Stimulated activated naive B cell treated with anti-CD40 and anti-IgM and Interleukin-4, amounts not matched to agents 10 μg/mL and 1 μg/mL and 100 μg/mL, for 72 hours (primary cell): Measurements from ENCODE around the gene ARHGEF19.
"Not testable (repeated sequence)": the region's sequence is repeated elsewhere in the genome, so short reads cannot be mapped to it uniquely, and the experiment has no call there.

Source experiments
- ATAC-seq, 2 donors: fragments of 150-1000 bp; cut with Tn5 transposase; replicated peaks; 2 replicates each; pipeline ENCODE4 v1.10.0; 2021; ENCODE audit warnings: moderate library complexity in 1 of 2
- DNase-seq: peaks from one replicate; pipeline ENCODE4 v3.0.0; 2021
- H3K27ac Mint-ChIP-seq: one replicate; pipeline ENCODE4 v1.8.0; 2022; ENCODE audit warnings: mild to moderate bottlenecking, mixed read lengths
- H3K27me3 Mint-ChIP-seq, 2 donors: one replicate each; pipeline ENCODE4 v1.8.0; 2022; ENCODE audit warnings: mixed read lengths in 2 of 2
- H3K36me3 Mint-ChIP-seq, 2 donors: one replicate each; pipeline ENCODE4 v1.8.0; 2022; ENCODE audit warnings: mixed read lengths in 2 of 2, mild to moderate bottlenecking in 1 of 2
- H3K4me1 Mint-ChIP-seq, 2 donors: one replicate each; pipeline ENCODE4 v1.8.0; 2022; ENCODE audit warnings: mixed read lengths in 2 of 2, mild to moderate bottlenecking in 1 of 2
- H3K4me3 Mint-ChIP-seq, 2 donors: one replicate each; pipeline ENCODE4 v1.8.0; 2022; ENCODE audit warnings: mild to moderate bottlenecking in 2 of 2, mixed read lengths in 2 of 2, moderate library complexity in 1 of 2
- H3K9me3 Mint-ChIP-seq, 2 donors: one replicate each; pipeline ENCODE4 v1.8.0; 2022; ENCODE audit warnings: mixed read lengths in 2 of 2, mild to moderate bottlenecking in 1 of 2

ARHGEF19 gene

GRCh38 chr1:16248603-16249516 is 36.4 kb upstream of the ARHGEF19 start:
- ATAC-seq: peak; percentile 76 to 81
- no peak for DNase-seq
- peak overlapping the region in 1 of 2 donors; percentile 47 for H3K4me3 Mint-ChIP-seq
- peaks cover 20 to 41% of the 10 kb centered on the region in 2 donors for H3K36me3 Mint-ChIP-seq
- H3K27me3 Mint-ChIP-seq: no peaks in the 10 kb centered on the region
- H3K4me1 Mint-ChIP-seq: peaks cover 14 to 37% of the 10 kb centered on the region in 2 donors
- H3K27ac Mint-ChIP-seq: peak overlapping the region; percentile 44
- no peaks in the 10 kb centered on the region for H3K9me3 Mint-ChIP-seq

GRCh38 chr1:16248007-16248436 is 35.6 kb upstream of the ARHGEF19 start:
- Mint-ChIP-seq H3K27me3 (no peaks in the 10 kb centered on the region), H3K4me1 (peaks cover 14 to 37% of the 10 kb centered on the region in 2 donors), H3K4me3 (no peak overlapping the region), H3K36me3 (peaks cover 20 to 41% of the 10 kb centered on the region in 2 donors), H3K9me3 (no peaks in the 10 kb centered on the region), H3K27ac (no peak overlapping the region)
- no peak for ATAC-seq
- DNase-seq: no peak

- Mint-ChIP-seq H3K4me3 (no peak overlapping the region), H3K27me3 (no peaks in the 10 kb centered on the region), H3K36me3 (peaks cover 20 to 38% of the 10 kb centered on the region in 2 donors), H3K27ac (peak overlapping the region; percentile 86), H3K4me1 (peaks cover 14 to 37% of the 10 kb centered on the region in 2 donors), H3K9me3 (no peaks in the 10 kb centered on the region)
- DNase-seq (no peak), ATAC-seq (no peak)
Observed at GRCh38 chr1:16247441-16247840, 35.0 kb upstream of the ARHGEF19 start.

- H3K27me3 Mint-ChIP-seq: no peaks in the 10 kb centered on the region
- no peaks in the 10 kb centered on the region for H3K9me3 Mint-ChIP-seq
- DNase-seq (no peak), ATAC-seq (no peak)
- peaks cover 20 to 35% of the 10 kb centered on the region in 2 donors for H3K36me3 Mint-ChIP-seq
- H3K27ac Mint-ChIP-seq: no peak overlapping the region
- no peak overlapping the region for H3K4me3 Mint-ChIP-seq
- peaks cover 14 to 37% of the 10 kb centered on the region in 2 donors for H3K4me1 Mint-ChIP-seq
Observed at GRCh38 chr1:16246961-16247360, 34.5 kb upstream of the ARHGEF19 start.

- H3K27ac Mint-ChIP-seq, H3K4me3 Mint-ChIP-seq: not testable (repeated sequence)
- H3K36me3 Mint-ChIP-seq: peaks cover 17 to 30% of the 10 kb centered on the region in 2 donors
Observed at GRCh38 chr1:16246239-16246638, 33.8 kb upstream of the ARHGEF19 start.

GRCh38 chr1:16245476-16246196 is 33.2 kb upstream of the ARHGEF19 start:
- Mint-ChIP-seq H3K27me3 (no peaks in the 10 kb centered on the region), H3K9me3 (no peaks in the 10 kb centered on the region), H3K36me3 (peaks cover 15 to 25% of the 10 kb centered on the region in 2 donors), H3K4me3 (no peak overlapping the region), H3K4me1 (peaks cover 14 to 32% of the 10 kb centered on the region in 2 donors), H3K27ac (no peak overlapping the region)
- no peak for ATAC-seq
- DNase-seq: no peak

More at GRCh38 chr1:16246239-16246638, 33.8 kb upstream of the ARHGEF19 start:
- not testable (repeated sequence) for ATAC-seq, H3K27me3 Mint-ChIP-seq, DNase-seq, H3K9me3 Mint-ChIP-seq
- peaks cover 14 to 37% of the 10 kb centered on the region in 2 donors for H3K4me1 Mint-ChIP-seq

- Mint-ChIP-seq H3K4me3 (no peak overlapping the region), H3K9me3 (no peaks in the 10 kb centered on the region), H3K27ac (peak overlapping the region; percentile 59), H3K4me1 (peaks cover 14 to 27% of the 10 kb centered on the region in 2 donors), H3K36me3 (peaks cover 14 to 24% of the 10 kb centered on the region in 2 donors), H3K27me3 (no peaks in the 10 kb centered on the region)
- ATAC-seq (no peak), DNase-seq (no peak)
Observed at GRCh38 chr1:16244650-16245285, 32.3 kb upstream of the ARHGEF19 start.

- ATAC-seq (peak; percentile 77 to 85), DNase-seq (peak; percentile 49)
- H3K9me3 Mint-ChIP-seq: no peaks in the 10 kb centered on the region
- H3K27ac Mint-ChIP-seq: peak overlapping the region; percentile 51
- H3K36me3 Mint-ChIP-seq: peaks cover 10 to 20% of the 10 kb centered on the region in 2 donors
- H3K4me1 Mint-ChIP-seq: peaks cover 9 to 21% of the 10 kb centered on the region in 2 donors
- H3K27me3 Mint-ChIP-seq: no peaks in the 10 kb centered on the region
- no peak overlapping the region for H3K4me3 Mint-ChIP-seq
Observed at GRCh38 chr1:16243936-16244649, 31.6 kb upstream of the ARHGEF19 start.

- H3K4me3 Mint-ChIP-seq: no peak overlapping the region
- peaks cover 3 to 12% of the 10 kb centered on the region in 2 donors for H3K4me1 Mint-ChIP-seq
- DNase-seq: no peak
- H3K9me3 Mint-ChIP-seq: no peaks in the 10 kb centered on the region
- ATAC-seq: no peak
- H3K27me3 Mint-ChIP-seq: no peaks in the 10 kb centered on the region
- H3K27ac Mint-ChIP-seq: peak overlapping the region; percentile 9
- peaks cover 9 to 16% of the 10 kb centered on the region in 2 donors for H3K36me3 Mint-ChIP-seq
Observed at GRCh38 chr1:16243215-16243610, 30.8 kb upstream of the ARHGEF19 start.

- ATAC-seq (no peak), DNase-seq (no peak)
- Mint-ChIP-seq H3K4me1 (peaks cover 3 to 8% of the 10 kb centered on the region in 2 donors), H3K9me3 (no peaks in the 10 kb centered on the region), H3K27ac (peak overlapping the region; percentile 62), H3K4me3 (no peak overlapping the region), H3K27me3 (no peaks in the 10 kb centered on the region), H3K36me3 (peaks cover 8 to 15% of the 10 kb centered on the region in 2 donors)
Observed at GRCh38 chr1:16242556-16243214, 30.2 kb upstream of the ARHGEF19 start.

- no peak for ATAC-seq
- peaks cover 2 to 4% of the 10 kb centered on the region in 2 donors for H3K36me3 Mint-ChIP-seq
- no peak for DNase-seq
- H3K4me1 Mint-ChIP-seq: peaks cover 6 to 19% of the 10 kb centered on the region in 2 donors
- no peaks in the 10 kb centered on the region for H3K9me3 Mint-ChIP-seq
- no peaks in the 10 kb centered on the region for H3K27me3 Mint-ChIP-seq
- no peak overlapping the region for H3K27ac Mint-ChIP-seq
- H3K4me3 Mint-ChIP-seq: no peak overlapping the region
Observed at GRCh38 chr1:16241221-16241708, 28.8 kb upstream of the ARHGEF19 start.

GRCh38 chr1:16239972-16240491 is 27.6 kb upstream of the ARHGEF19 start:
- ATAC-seq (no peak), DNase-seq (no peak)
- Mint-ChIP-seq H3K27me3 (no peaks in the 10 kb centered on the region), H3K36me3 (no peaks in the 10 kb centered on the region), H3K4me3 (no peak overlapping the region), H3K4me1 (peaks cover 11 to 29% of the 10 kb centered on the region in 2 donors), H3K9me3 (no peaks in the 10 kb centered on the region), H3K27ac (peak overlapping the region; percentile 25)

GRCh38 chr1:16237343-16237830 is 24.9 kb upstream of the ARHGEF19 start:
- peak overlapping the region; percentile 97 for H3K27ac Mint-ChIP-seq
- ATAC-seq (no peak), DNase-seq (no peak)
- H3K27me3 Mint-ChIP-seq: no peaks in the 10 kb centered on the region
- H3K36me3 Mint-ChIP-seq: peaks cover 6 to 9% of the 10 kb centered on the region in 2 donors
- peak overlapping the region; percentile 92 to 97 for H3K4me3 Mint-ChIP-seq
- H3K9me3 Mint-ChIP-seq: no peaks in the 10 kb centered on the region
- peaks cover 11 to 25% of the 10 kb centered on the region in 2 donors for H3K4me1 Mint-ChIP-seq
